Esophagus muscularis mucosa (tissue), 4 donors: ENCODE data around the gene HIVEP2.

Experiments used
- CTCF ChIP-seq, 3 experiments: fragments of 200-600 bp in 2 of 3; fragments of 450-650 bp in 1 of 3; sonication (generic) in 2 of 3; IDR thresholded peaks; one replicate each; pipeline ENCODE4 v1.5.1; 2017 to 2019; ENCODE audit warnings: antibody characterized with exemption in 3 of 3, mild to moderate bottlenecking in 2 of 3, moderate library complexity in 1 of 3
- EP300 ChIP-seq: sonication (generic); formaldehyde crosslinking; IDR thresholded peaks from one replicate; pipeline ENCODE4 v1.6.1; 2017; ENCODE audit warnings: antibody characterized with exemption
- POLR2A ChIP-seq: fragments of 450-650 bp; IDR thresholded peaks from one replicate; pipeline ENCODE4 v1.6.1; 2017; ENCODE audit warnings: antibody characterized with exemption, moderate library complexity, mild to moderate bottlenecking, low read depth
- POLR2AphosphoS5 ChIP-seq, 2 donors: sonication (generic); formaldehyde crosslinking; IDR thresholded peaks; one replicate each; pipeline ENCODE4 v1.6.1; 2017; ENCODE audit warnings: antibody characterized with exemption in 2 of 2

DNA sequence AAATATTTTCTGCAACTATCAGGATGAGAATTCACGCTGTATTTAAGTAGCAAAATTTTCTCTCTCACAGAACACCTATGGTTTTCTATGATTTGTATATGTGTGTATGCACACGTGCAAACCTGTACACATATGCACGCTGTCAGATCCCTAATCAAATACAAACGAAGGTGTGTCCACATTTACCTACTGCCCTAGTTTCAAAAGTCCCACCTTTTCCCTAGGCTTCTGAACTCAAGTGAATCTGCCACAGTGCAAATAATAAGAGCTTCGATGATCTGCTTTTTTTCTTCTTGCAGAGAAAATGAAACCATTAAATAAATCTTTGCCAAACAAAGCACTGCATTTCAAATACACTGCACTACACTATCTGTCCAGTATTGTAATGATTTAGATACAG, 6.5 kb downstream of the HIVEP2 start:
- TF ChIP-seq CTCF (IDR thresholded peaks at IDR 0.05) (no peak), POLR2AphosphoS5 (IDR thresholded peaks at IDR 0.05) (no peak), POLR2A (no peak), EP300 (no peak)
